GM13977 (cell line): ENCODE data around the gene CX3CR1.

ENCODE experiments used
- DNase-seq: peaks from one replicate; pipeline ENCODE4 v3.0.0; 2012; ENCODE audit warnings: low spot score
- CTCF ChIP-seq: IDR thresholded peaks from 2 replicates; pipeline ENCODE4 v1.5.1; 2012; ENCODE audit warnings: mild to moderate bottlenecking, control low read depth; ENCODE audit not compliant: insufficient read depth; ENCODE audit errors: extremely low read depth, missing control alignments
- in situ Hi-C: fragments of 300-500 bp; cut with MboI; formaldehyde crosslinking; loops from one replicate; pipeline ENCODE4 v1.12.0; 2022; ENCODE audit warnings: low sequenced_read_pairs, low pct_unique_long_range_greater_than_20kb, mixed read lengths, inconsistent platforms; ENCODE audit not compliant: unreplicated experiment

The CX3CR1 gene

GRCh38 chr3:39221141-39221530, 58.7 kb downstream of the CX3CR1 start:
- in situ Hi-C loops, result no loop called here
- DNase-seq, result no peak

GRCh38 chr3:39220407-39221140, 59.3 kb downstream of the CX3CR1 start:
- DNase-seq, result no peak
- in situ Hi-C loops, result no loop called here
- no peak for TF ChIP-seq CTCF

More at GRCh38 chr3:39221141-39221530, 58.7 kb downstream of the CX3CR1 start:
- TF ChIP-seq CTCF, result no peak

DNA sequence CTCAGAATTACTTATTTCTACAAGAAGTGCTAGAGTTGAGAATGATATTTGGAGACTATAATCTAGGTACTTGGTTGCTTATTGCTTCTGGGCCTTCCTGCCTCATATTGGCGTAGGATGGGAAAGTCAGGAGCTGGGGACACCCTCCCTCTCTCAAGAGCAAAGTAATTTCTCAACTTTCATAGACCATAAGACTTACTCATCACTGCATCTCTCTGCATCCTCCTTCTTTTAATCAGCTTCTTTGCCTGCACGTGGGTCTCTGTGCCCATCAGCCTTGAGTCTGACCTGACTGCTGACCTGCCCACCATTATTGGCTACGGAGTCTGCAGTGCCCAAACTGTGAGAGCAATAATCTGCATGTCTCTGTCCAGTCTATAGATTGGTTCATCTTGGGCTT, 60.1 kb downstream of the CX3CR1 start:
- in situ Hi-C loops, result loop anchor here (10.0 kb wide), 1 partner anchor 55 kb away; no protein-coding TSS in a partner anchor

GRCh38 chr3:39216176-39216790, 63.6 kb downstream of the CX3CR1 start:
- peak; percentile 67 for DNase-seq
- in situ Hi-C loops, result loop anchor here (10.0 kb wide), 1 partner anchor 59 kb away; no protein-coding TSS in a partner anchor
- no peak for TF ChIP-seq CTCF

More for the DNA sequence above, 60.1 kb downstream of the CX3CR1 start:
- DNase-seq, result no peak
- no peak for TF ChIP-seq CTCF

GRCh38 chr3:39213613-39214012, 66.2 kb downstream of the CX3CR1 start:
- in situ Hi-C loops, result loop anchor here (10.0 kb wide), 1 partner anchor 61 kb away; no protein-coding TSS in a partner anchor
- TF ChIP-seq CTCF, result no peak
- DNase-seq, result no peak
